GM12878 (cell line): ENCODE data around the gene RGS1. TPM values are rescaled to one million over a fixed set of nuclear protein-coding genes. Genes with fewer than 3 reads are reported as not detected.

Experiments used
- ESRRA ChIP-seq: IDR thresholded peaks from 2 replicates; pipeline ENCODE4 v1.6.1; 2012; ENCODE audit warnings: mild to moderate bottlenecking, low read length, improper control_type of control experiment
- IKZF2 ChIP-seq, 2 experiments: fragments of 450-650 bp; IDR thresholded peaks; 2 replicates each; pipeline ENCODE4 v1.6.1; 2017; ENCODE audit warnings: mild to moderate bottlenecking in 2 of 2, moderate library complexity in 2 of 2
- MXI1 ChIP-seq: fragments of 150-350 bp; IDR thresholded peaks from 2 replicates; pipeline ENCODE4 v1.6.1; 2011; ENCODE audit warnings: low read depth, mild to moderate bottlenecking, inconsistent platforms, low read length, improper control_type of control experiment
- NFYA ChIP-seq: IDR thresholded peaks from 2 replicates; pipeline ENCODE4 v1.6.1; 2011; ENCODE audit warnings: low read depth, mild to moderate bottlenecking, low read length, improper control_type of control experiment, borderline replicate concordance
- SIN3A ChIP-seq: IDR thresholded peaks from 2 replicates; pipeline ENCODE4 v1.6.1; 2012; ENCODE audit warnings: low read depth, low read length, improper control_type of control experiment
- ZNF622 ChIP-seq: fragments of 450-650 bp; IDR thresholded peaks from 2 replicates; pipeline ENCODE4 v1.6.1; 2017; ENCODE audit warnings: mild to moderate bottlenecking, inconsistent platforms
- polyA plus RNA-seq, 11 experiments: library from polyadenylated mRNA; depleted of rRNA in 4 of 11; unstranded in 6 of 11; stranded (reverse) in 5 of 11; fragments of >200 nt; fragmentation: Nextera tagmentation in 4 of 11; fragmentation: Illumina TruSeq in 1 of 11; extraction: Ambion mirVana in 4 of 11; extraction: Trizol in 1 of 11; gene quantifications; 1 replicate in 1 of 11; 2 replicates in 10 of 11; pipeline versions ENCODE4 v1.2.1 to v1.2.3, GENCODE V29; 2011 to 2016; ENCODE audit warnings: inconsistent platforms in 2 of 11, missing spikeins in 2 of 11, low read depth in 1 of 11
- total RNA-seq, 4 experiments: library from RNA; depleted of rRNA in 3 of 4; stranded (reverse); fragments of >200 nt in 3 of 4; fragmentation: Illumina TruSeq in 1 of 4; extraction: Trizol in 1 of 4; gene quantifications; 2 replicates each; pipeline versions ENCODE4 v1.2.1 to v1.2.3, GENCODE V29; 2013 to 2021
- TF ChIP-seq, protein P1 (sequence below): IDR thresholded peaks from 2 replicates; pipeline ENCODE4 v1.6.1; 2012; ENCODE audit warnings: mild to moderate bottlenecking, low read depth, low read length

Gene RGS1
- total and polyA plus RNA-seq, 10 of the 15 experiments (the other 5 are each of a cell fraction or from before 2014, with no cell fraction given): 20.7 to 882 (median 45.9) TPM

GRCh38 chr1:192575499-192576189 is at the start of gene RGS1 (continued):
- TF ChIP-seq MXI1 (peak; percentile 96), IKZF2 (IDR thresholded peaks at IDR 0.05) (peak; percentile 90 to 95), ESRRA (peak; percentile 75; the same call in 1 of the 2 replicates), ZNF622 (no peak), SIN3A (0 out of 2 replicates have a peak, but pooled peaks have one; percentile 47), NFYA (no peak)
- TF ChIP-seq, protein P1, sequence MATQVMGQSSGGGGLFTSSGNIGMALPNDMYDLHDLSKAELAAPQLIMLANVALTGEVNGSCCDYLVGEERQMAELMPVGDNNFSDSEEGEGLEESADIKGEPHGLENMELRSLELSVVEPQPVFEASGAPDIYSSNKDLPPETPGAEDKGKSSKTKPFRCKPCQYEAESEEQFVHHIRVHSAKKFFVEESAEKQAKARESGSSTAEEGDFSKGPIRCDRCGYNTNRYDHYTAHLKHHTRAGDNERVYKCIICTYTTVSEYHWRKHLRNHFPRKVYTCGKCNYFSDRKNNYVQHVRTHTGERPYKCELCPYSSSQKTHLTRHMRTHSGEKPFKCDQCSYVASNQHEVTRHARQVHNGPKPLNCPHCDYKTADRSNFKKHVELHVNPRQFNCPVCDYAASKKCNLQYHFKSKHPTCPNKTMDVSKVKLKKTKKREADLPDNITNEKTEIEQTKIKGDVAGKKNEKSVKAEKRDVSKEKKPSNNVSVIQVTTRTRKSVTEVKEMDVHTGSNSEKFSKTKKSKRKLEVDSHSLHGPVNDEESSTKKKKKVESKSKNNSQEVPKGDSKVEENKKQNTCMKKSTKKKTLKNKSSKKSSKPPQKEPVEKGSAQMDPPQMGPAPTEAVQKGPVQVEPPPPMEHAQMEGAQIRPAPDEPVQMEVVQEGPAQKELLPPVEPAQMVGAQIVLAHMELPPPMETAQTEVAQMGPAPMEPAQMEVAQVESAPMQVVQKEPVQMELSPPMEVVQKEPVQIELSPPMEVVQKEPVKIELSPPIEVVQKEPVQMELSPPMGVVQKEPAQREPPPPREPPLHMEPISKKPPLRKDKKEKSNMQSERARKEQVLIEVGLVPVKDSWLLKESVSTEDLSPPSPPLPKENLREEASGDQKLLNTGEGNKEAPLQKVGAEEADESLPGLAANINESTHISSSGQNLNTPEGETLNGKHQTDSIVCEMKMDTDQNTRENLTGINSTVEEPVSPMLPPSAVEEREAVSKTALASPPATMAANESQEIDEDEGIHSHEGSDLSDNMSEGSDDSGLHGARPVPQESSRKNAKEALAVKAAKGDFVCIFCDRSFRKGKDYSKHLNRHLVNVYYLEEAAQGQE: no peak
